IPS-NIHi7 (cell line): ENCODE results near the gene OSBPL1A.
"Not testable (repeated sequence)": the region's sequence is repeated elsewhere in the genome, so short reads cannot be mapped to it uniquely, and the experiment has no call there.

Source experiments
- DNase-seq: peaks from one replicate; pipeline ENCODE4 v3.0.0; 2012; ENCODE audit warnings: mixed read lengths; ENCODE audit errors: extremely low spot score

Gene OSBPL1A

GRCh38 chr18:24187049-24187448 is 210.6 kb downstream of the OSBPL1A start:
- DNase-seq = no peak

- no peak for DNase-seq
Measured at GRCh38 chr18:24185805-24186204, 211.8 kb downstream of the OSBPL1A start.

GRCh38 chr18:24181806-24182205 is 215.8 kb downstream of the OSBPL1A start:
- no peak for DNase-seq

GRCh38 chr18:24180048-24180447 is 217.6 kb downstream of the OSBPL1A start:
- DNase-seq = no peak

GRCh38 chr18:24177499-24178133 is 220.0 kb downstream of the OSBPL1A start:
- no peak for DNase-seq

- DNase-seq = peak; percentile 81
Measured at GRCh38 chr18:24176727-24177416, 220.8 kb downstream of the OSBPL1A start.

GRCh38 chr18:24173997-24174396 is 223.6 kb downstream of the OSBPL1A start:
- DNase-seq = no peak

GRCh38 chr18:24170360-24170759 is 227.3 kb downstream of the OSBPL1A start:
- DNase-seq = no peak

GRCh38 chr18:24168496-24168895 is 229.1 kb downstream of the OSBPL1A start:
- DNase-seq = no peak

- no peak for DNase-seq
Measured at GRCh38 chr18:24161304-24161703, 236.3 kb downstream of the OSBPL1A start.

- no peak for DNase-seq
Measured at GRCh38 chr18:24160086-24160485, 237.5 kb downstream of the OSBPL1A start.

- no peak for DNase-seq
Measured at GRCh38 chr18:24157855-24158254, 239.8 kb downstream of the OSBPL1A start.

- DNase-seq = no peak
Measured at GRCh38 chr18:24153397-24153796, 244.2 kb downstream of the OSBPL1A start.

- DNase-seq = not testable (repeated sequence)
Measured at GRCh38 chr18:24149591-24149990, 248.0 kb downstream of the OSBPL1A start.

- DNase-seq = no peak
Measured at GRCh38 chr18:24142376-24142775, 255.2 kb downstream of the OSBPL1A start.

GRCh38 chr18:24140697-24141096 is 256.9 kb downstream of the OSBPL1A start:
- no peak for DNase-seq

GRCh38 chr18:24138789-24139616 is 258.6 kb downstream of the OSBPL1A start, which contains the start of gene CABYR:
Gene CABYR (plus strand): TSS chr18:24139062. CDS start chr18:24143115, 4,053 bp downstream.
- peak; percentile 91 for DNase-seq

GRCh38 chr18:24138409-24138788 is 259.2 kb downstream of the OSBPL1A start:
- DNase-seq = no peak

GRCh38 chr18:24136967-24137373 is 260.7 kb downstream of the OSBPL1A start:
- DNase-seq = no peak

GRCh38 chr18:24130494-24130893 is 267.1 kb downstream of the OSBPL1A start:
- DNase-seq = no peak

GRCh38 chr18:24128700-24129099 is 268.9 kb downstream of the OSBPL1A start:
- DNase-seq = no peak

GRCh38 chr18:24127735-24128134 is 269.9 kb downstream of the OSBPL1A start:
- DNase-seq = no peak
